K562 (cell line): ENCODE data around the gene NCOA3. TPM values are rescaled to one million over a fixed set of nuclear protein-coding genes. Genes with fewer than 3 reads are reported as not detected.

Experiments used
- BCLAF1 ChIP-seq, 2 experiments: fragments of 450-650 bp in 1 of 2; IDR thresholded peaks; 2 replicates each; pipeline ENCODE4 v1.6.1; 2011 to 2017; ENCODE audit warnings: low read depth in 2 of 2, antibody characterized with exemption in 1 of 2, borderline replicate concordance in 1 of 2, low read length in 1 of 2, mild to moderate bottlenecking in 1 of 2, mixed read lengths in 1 of 2; ENCODE audit not compliant: control insufficient read depth in 1 of 2
- CTBP1 ChIP-seq: fragments of 450-650 bp; IDR thresholded peaks from 2 replicates; pipeline ENCODE4 v1.6.1; 2016; ENCODE audit warnings: borderline replicate concordance
- NONO ChIP-seq, 2 experiments: fragments of 200-400 bp in 1 of 2; fragments of 450-650 bp in 1 of 2; formaldehyde crosslinking in 1 of 2; IDR thresholded peaks; 2 replicates each; pipeline ENCODE4 v1.6.1; 2017; ENCODE audit warnings: low read depth in 2 of 2, mild to moderate bottlenecking in 2 of 2, moderate library complexity in 2 of 2, low read length in 1 of 2
- NR1H2 ChIP-seq: sonication (generic); formaldehyde crosslinking; IDR thresholded peaks from 2 replicates; pipeline ENCODE4 v1.4.0; 2020; ENCODE audit warnings: mild to moderate bottlenecking, missing genetic modification reagents
- NUFIP1 ChIP-seq: fragments of 450-650 bp; IDR thresholded peaks from 2 replicates; pipeline ENCODE4 v1.6.1; 2018; ENCODE audit not compliant: partially characterized antibody
- PKNOX1 ChIP-seq: fragments of 450-650 bp; IDR thresholded peaks from 2 replicates; pipeline ENCODE4 v1.6.1; 2016
- PURB ChIP-seq: sonication (generic); formaldehyde crosslinking; IDR thresholded peaks from 2 replicates; pipeline ENCODE4 v1.9.0; 2021; ENCODE audit warnings: low read depth, mild to moderate bottlenecking, missing genetic modification reagents
- USF1 ChIP-seq: sonication (generic); formaldehyde crosslinking; IDR thresholded peaks from 2 replicates; pipeline ENCODE4 v1.9.0; 2022; ENCODE audit warnings: mild to moderate bottlenecking, missing genetic modification reagents
- ZNF561 ChIP-seq: fragments of 450-650 bp; formaldehyde crosslinking; conservative IDR thresholded peaks from 2 replicates; pipeline ENCODE4 v1.4.0; 2020; ENCODE audit warnings: mild to moderate bottlenecking, moderate library complexity
- polyA plus RNA-seq, 8 experiments: library from polyadenylated mRNA; depleted of rRNA in 4 of 8; stranded (reverse) in 5 of 8; unstranded in 3 of 8; fragments of >200 nt; fragmentation: Nextera tagmentation in 2 of 8; fragmentation: Illumina TruSeq in 1 of 8; extraction: Ambion mirVana in 2 of 8; extraction: Trizol in 1 of 8; gene quantifications; 2 replicates each; pipeline versions ENCODE4 v1.2.1 to v1.2.3, GENCODE V29; 2011 to 2014; ENCODE audit warnings: inconsistent platforms in 1 of 8, missing spikeins in 1 of 8
- total RNA-seq, 7 experiments: library from RNA; depleted of rRNA in 6 of 7; stranded (reverse); fragments of >200 nt in 6 of 7; fragmentation: Illumina TruSeq in 2 of 7; extraction: Trizol in 2 of 7; gene quantifications; 2 replicates each; pipeline versions ENCODE4 v1.2.1 to v1.2.3, GENCODE V29; 2011 to 2021; ENCODE audit warnings: low replicate concordance in 1 of 7

The NCOA3 gene
- total and polyA plus RNA-seq, 9 of the 15 experiments (the other 6 are each of a cell fraction or from before 2014, with no cell fraction given), result 3.2 to 24.3 (median 14.4) TPM

- 0 out of 4 replicates have a peak, but pooled peaks of 1 of the 2 experiments have one; percentile 18 for TF ChIP-seq BCLAF1 (IDR thresholded peaks at IDR 0.05; ENCODE audit: borderline replicate concordance in 1 of 2, control insufficient read depth in 1 of 2, low read depth in 2 of 2, low read length in 1 of 2)
- TF ChIP-seq USF1 (CRISPR knock-in tag), result peak; percentile 23; the same call in 1 of the 2 replicates
- no peak for TF ChIP-seq NUFIP1
- no peak for TF ChIP-seq PKNOX1
- 0 out of 2 replicates have a peak, but pooled peaks have one; percentile 4 for TF ChIP-seq CTBP1
- TF ChIP-seq NONO (IDR thresholded peaks at IDR 0.05; ENCODE audit: low read depth in 2 of 2, low read length in 1 of 2), result no peak
- TF ChIP-seq NR1H2 (CRISPR knock-in tag), result no peak
- TF ChIP-seq PURB (CRISPR knock-in tag), result no peak
- no peak for TF ChIP-seq ZNF561
- TF ChIP-seq, all 486 proteins: peak for 5
These were observed 162.4 kb downstream of the NCOA3 start (continued) for GRCh38 chr20:47664068-47664437.
